Breast epithelium (tissue), 4 donors: Measurements from ENCODE around the gene ESPN. TPM values are rescaled to one million over a fixed set of nuclear protein-coding genes. Genes with fewer than 3 reads are reported as not detected.

Experiments
- DNase-seq, 2 donors: peaks; one replicate each; pipeline ENCODE4 v3.0.0-alpha.2; 2019; ENCODE audit warnings: low spot score in 2 of 2
- H3K27ac ChIP-seq, 2 donors: fragments of 200-600 bp; sonication (generic) in 1 of 2; one replicate each; pipeline ENCODE4 v1.5.1; 2016 to 2019; ENCODE audit warnings: mild to moderate bottlenecking in 1 of 2
- H3K27me3 ChIP-seq, 2 donors: fragments of 200-600 bp; sonication (generic) in 1 of 2; one replicate each; pipeline versions ENCODE4 v1.5.1 to v1.6.0; 2017 to 2019; ENCODE audit warnings: control low read depth in 1 of 2, mild to moderate bottlenecking in 1 of 2
- H3K36me3 ChIP-seq: fragments of 200-600 bp; one replicate; pipeline ENCODE4 v1.5.1; 2019
- H3K4me1 ChIP-seq, 2 donors: fragments of 200-600 bp; sonication (generic); one replicate each; pipeline ENCODE4 v1.5.1; 2016 to 2019; ENCODE audit warnings: control low read depth in 1 of 2
- H3K4me3 ChIP-seq, 3 donors: fragments of 200-600 bp; sonication (generic); 1 replicate in 2 of 3; 2 replicates in 1 of 3; pipeline ENCODE4 v1.5.1; 2016 to 2019; ENCODE audit warnings: mild to moderate bottlenecking in 3 of 3, moderate library complexity in 2 of 3
- H3K9me3 ChIP-seq, 2 donors: fragments of 200-600 bp; sonication (generic) in 1 of 2; one replicate each; pipeline ENCODE4 v1.5.1; 2016 to 2019; ENCODE audit warnings: control low read depth in 1 of 2
- CTCF ChIP-seq, 3 donors: fragments of 450-650 bp; IDR thresholded peaks; one replicate each; pipeline ENCODE4 v1.5.1; 2016 to 2017; ENCODE audit warnings: antibody characterized with exemption in 3 of 3, mild to moderate bottlenecking in 3 of 3, moderate library complexity in 3 of 3
- POLR2A ChIP-seq: fragments of 450-650 bp; IDR thresholded peaks from one replicate; pipeline ENCODE4 v1.6.1; 2016; ENCODE audit warnings: antibody characterized with exemption, mild to moderate bottlenecking, moderate library complexity
- POLR2AphosphoS5 ChIP-seq, 3 donors: sonication (generic); formaldehyde crosslinking; IDR thresholded peaks; one replicate each; pipeline ENCODE4 v1.6.1; 2017; ENCODE audit warnings: antibody characterized with exemption in 3 of 3
- intact Hi-C: fragments of 100-400 bp; cut with DNase I; formaldehyde crosslinking; loops from one replicate; pipeline ENCODE4 v1.15.1; 2023; ENCODE audit warnings: low total_unique reads
- total RNA-seq, 3 donors: library from RNA; depleted of rRNA; stranded (reverse); fragments of >200 nt; gene quantifications; one replicate each; pipeline ENCODE4 v1.1.0, GENCODE V29; 2016

Gene ESPN
- total RNA-seq, 3 donors from 2014 or later: 10.8 to 11.1 TPM; not detected in 1

- H3K27ac ChIP-seq: no peak overlapping the region
- no peak overlapping the region for H3K4me3 ChIP-seq
- TF ChIP-seq POLR2A: no peak
- no peak for TF ChIP-seq POLR2AphosphoS5 (IDR thresholded peaks at IDR 0.05)
- TF ChIP-seq CTCF (IDR thresholded peaks at IDR 0.05): no peak
- intact Hi-C loops: no loop called here
- no peaks in the 10 kb centered on the region for H3K27me3 ChIP-seq
- H3K9me3 ChIP-seq: no peaks in the 10 kb centered on the region
- no peak for DNase-seq
- H3K36me3 ChIP-seq: no peaks in the 10 kb centered on the region
- H3K4me1 ChIP-seq: no peaks in the 10 kb centered on the region
These were observed 15.5 kb upstream of the ESPN start for GRCh38 chr1:6409053-6409452.

GRCh38 chr1:6409733-6410132 lies 14.8 kb upstream of the ESPN start:
- Histone ChIP-seq H3K27ac (no peak overlapping the region), H3K27me3 (peaks cover 0 to 5% of the 10 kb centered on the region in 2 donors), H3K36me3 (no peaks in the 10 kb centered on the region), H3K4me3 (no peak overlapping the region), H3K4me1 (no peaks in the 10 kb centered on the region), H3K9me3 (no peaks in the 10 kb centered on the region)
- no peak for DNase-seq
- TF ChIP-seq CTCF (IDR thresholded peaks at IDR 0.05) (no peak), POLR2A (no peak), POLR2AphosphoS5 (IDR thresholded peaks at IDR 0.05) (no peak)
- intact Hi-C loops: loop anchor here (2.0 kb wide), 1 partner anchor 23 kb away; no protein-coding TSS in a partner anchor

DNA sequence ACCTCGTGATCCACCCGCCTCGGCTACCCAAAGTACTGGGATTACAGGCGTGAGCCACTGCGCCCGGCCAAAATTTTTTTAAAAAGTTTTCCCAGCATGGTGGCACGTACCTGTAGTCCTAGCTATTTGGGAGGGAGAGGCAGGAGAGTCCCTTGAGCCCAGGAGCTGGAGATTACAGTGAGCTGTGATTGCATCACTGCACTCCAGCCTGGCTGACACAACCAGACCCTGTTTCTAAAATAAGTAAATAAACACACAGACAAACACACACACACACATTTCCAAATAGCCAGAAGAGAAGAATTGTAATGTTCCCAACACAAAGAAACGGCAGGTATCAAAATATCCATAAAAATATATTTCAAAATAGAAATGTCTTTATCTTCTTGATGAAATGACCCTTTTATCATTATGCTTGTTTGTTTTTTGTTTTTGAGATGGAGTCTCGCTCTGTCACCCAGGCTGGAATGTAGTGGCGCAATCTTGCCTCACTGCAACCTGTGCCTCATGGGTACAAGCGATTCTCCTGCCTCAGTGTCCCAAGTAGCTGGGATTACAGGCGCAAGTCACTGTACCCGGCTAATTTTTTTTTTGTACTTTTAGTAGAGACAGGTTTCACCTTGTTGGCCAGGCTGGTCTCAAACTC lies 14.2 kb upstream of the ESPN start:
- Histone ChIP-seq H3K9me3 (no peaks in the 10 kb centered on the region), H3K4me1 (no peaks in the 10 kb centered on the region), H3K27me3 (peaks cover 0 to 8% of the 10 kb centered on the region in 2 donors), H3K36me3 (no peaks in the 10 kb centered on the region), H3K4me3 (no peak overlapping the region), H3K27ac (no peak overlapping the region)
- DNase-seq: no peak
- intact Hi-C loops: loop anchor here (2.0 kb wide), 1 partner anchor 22 kb away; no protein-coding TSS in a partner anchor
- TF ChIP-seq CTCF (IDR thresholded peaks at IDR 0.05): no peak
- no peak for TF ChIP-seq POLR2A
- no peak for TF ChIP-seq POLR2AphosphoS5 (IDR thresholded peaks at IDR 0.05)

DNA sequence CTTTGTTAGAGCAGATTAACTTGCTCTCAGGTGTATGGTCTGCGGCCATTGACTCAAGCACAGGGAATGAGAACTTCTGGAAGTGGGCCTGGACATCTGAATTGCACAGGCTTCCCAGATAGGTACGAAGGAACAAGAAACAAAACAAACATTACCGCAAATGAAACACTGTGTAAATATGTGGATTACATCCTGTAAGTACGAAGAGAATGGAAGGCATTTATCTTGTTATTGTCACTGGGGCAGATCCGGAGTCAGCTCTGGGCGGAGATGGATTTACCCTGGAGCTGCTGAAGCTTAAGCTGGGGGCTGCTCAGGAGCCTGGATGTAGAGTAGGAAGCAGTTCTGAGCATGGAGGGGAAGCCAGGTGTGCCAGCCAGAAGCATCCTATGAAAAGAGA lies 11.7 kb upstream of the ESPN start:
- no peak for DNase-seq
- H3K27me3 ChIP-seq: peaks cover 0 to 33% of the 10 kb centered on the region in 2 donors
- H3K9me3 ChIP-seq: no peaks in the 10 kb centered on the region
- H3K27ac ChIP-seq: no peak overlapping the region
- no peak for TF ChIP-seq CTCF (IDR thresholded peaks at IDR 0.05)
- TF ChIP-seq POLR2AphosphoS5 (IDR thresholded peaks at IDR 0.05): no peak
- TF ChIP-seq POLR2A: no peak
- H3K36me3 ChIP-seq: no peaks in the 10 kb centered on the region
- no peaks in the 10 kb centered on the region for H3K4me1 ChIP-seq
- no peak overlapping the region for H3K4me3 ChIP-seq
- intact Hi-C loops: no loop called here

DNA sequence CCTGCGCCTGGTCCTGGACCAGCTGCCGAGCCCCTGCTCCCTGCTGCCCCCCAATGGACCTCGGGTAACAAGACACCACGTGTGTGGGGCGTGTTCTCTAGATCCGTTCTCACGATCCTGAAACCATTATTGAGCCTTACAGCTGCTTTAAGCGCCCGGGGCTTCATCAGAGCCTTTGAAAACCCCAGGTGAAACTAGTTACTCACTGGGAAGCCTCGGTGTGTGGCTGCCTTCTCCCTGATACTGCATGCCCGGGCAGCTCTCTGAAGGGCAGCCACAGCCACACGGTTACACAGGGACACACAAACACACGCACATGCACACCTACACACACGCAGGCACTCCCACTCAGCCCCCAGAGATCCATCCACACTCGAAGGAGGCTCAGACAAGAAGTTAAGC lies 10.1 kb upstream of the ESPN start:
- TF ChIP-seq CTCF (IDR thresholded peaks at IDR 0.05) (no peak), POLR2AphosphoS5 (IDR thresholded peaks at IDR 0.05) (no peak), POLR2A (no peak)
- Histone ChIP-seq H3K36me3 (no peaks in the 10 kb centered on the region), H3K4me1 (peaks cover 0 to 8% of the 10 kb centered on the region in 2 donors), H3K27me3 (peaks cover 7 to 49% of the 10 kb centered on the region in 2 donors), H3K27ac (no peak overlapping the region), H3K4me3 (peak overlapping the region in 1 of 3 donors; percentile 41), H3K9me3 (no peaks in the 10 kb centered on the region)
- intact Hi-C loops: no loop called here
- DNase-seq: no peak
